GM18861 (cell line): ENCODE data around the gene ATAD3B.
"Not testable (repeated sequence)": the region's sequence is repeated elsewhere in the genome, so short reads cannot be mapped to it uniquely, and the experiment has no call there.

Source experiments
- ATAC-seq: cut with Tn5 transposase; IDR thresholded peaks from one replicate; pipeline ENCODE4 v1.9.1; 2021; ENCODE audit not compliant: unreplicated experiment

The ATAD3B gene, protein sequence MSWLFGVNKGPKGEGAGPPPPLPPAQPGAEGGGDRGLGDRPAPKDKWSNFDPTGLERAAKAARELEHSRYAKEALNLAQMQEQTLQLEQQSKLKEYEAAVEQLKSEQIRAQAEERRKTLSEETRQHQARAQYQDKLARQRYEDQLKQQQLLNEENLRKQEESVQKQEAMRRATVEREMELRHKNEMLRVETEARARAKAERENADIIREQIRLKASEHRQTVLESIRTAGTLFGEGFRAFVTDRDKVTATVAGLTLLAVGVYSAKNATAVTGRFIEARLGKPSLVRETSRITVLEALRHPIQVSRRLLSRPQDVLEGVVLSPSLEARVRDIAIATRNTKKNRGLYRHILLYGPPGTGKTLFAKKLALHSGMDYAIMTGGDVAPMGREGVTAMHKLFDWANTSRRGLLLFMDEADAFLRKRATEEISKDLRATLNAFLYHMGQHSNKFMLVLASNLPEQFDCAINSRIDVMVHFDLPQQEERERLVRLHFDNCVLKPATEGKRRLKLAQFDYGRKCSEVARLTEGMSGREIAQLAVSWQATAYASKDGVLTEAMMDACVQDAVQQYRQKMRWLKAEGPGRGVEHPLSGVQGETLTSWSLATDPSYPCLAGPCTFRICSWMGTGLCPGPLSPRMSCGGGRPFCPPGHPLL

DNA sequence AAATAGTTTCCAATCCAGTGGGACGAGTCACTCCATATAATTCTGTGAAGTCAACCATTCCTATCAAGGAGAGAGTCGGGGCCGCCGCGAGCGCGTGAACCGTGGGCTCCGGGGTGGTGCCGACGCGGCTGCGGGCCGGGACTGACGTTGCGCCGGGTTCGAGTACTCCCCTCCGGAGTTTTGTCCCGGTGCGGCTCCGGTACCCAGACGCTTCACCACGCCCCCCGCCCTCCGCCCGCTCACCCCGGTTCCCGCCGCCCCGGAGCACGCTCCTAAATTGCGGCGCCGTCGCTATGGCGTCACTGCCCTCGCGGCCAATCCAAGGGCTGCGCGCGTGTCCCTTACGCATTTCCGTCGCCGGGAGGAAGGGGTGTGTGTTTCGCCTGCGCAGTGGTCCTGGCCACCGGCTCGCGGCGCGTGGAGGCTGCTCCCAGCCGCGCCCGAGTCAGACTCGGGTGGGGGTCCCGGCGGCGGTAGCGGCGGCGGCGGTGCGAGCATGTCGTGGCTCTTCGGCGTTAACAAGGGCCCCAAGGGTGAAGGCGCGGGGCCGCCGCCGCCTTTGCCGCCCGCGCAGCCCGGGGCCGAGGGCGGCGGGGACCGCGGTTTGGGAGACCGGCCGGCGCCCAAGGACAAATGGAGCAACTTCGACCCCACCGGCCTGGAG is at the start of gene ATAD3B:
Gene ATAD3B, plus strand, starts transcription at position 377 of the 664 bp plus-strand sequence. Its CDS starts 120 bp downstream, at position 497.
- ATAC-seq, result peak; percentile 65

DNA sequence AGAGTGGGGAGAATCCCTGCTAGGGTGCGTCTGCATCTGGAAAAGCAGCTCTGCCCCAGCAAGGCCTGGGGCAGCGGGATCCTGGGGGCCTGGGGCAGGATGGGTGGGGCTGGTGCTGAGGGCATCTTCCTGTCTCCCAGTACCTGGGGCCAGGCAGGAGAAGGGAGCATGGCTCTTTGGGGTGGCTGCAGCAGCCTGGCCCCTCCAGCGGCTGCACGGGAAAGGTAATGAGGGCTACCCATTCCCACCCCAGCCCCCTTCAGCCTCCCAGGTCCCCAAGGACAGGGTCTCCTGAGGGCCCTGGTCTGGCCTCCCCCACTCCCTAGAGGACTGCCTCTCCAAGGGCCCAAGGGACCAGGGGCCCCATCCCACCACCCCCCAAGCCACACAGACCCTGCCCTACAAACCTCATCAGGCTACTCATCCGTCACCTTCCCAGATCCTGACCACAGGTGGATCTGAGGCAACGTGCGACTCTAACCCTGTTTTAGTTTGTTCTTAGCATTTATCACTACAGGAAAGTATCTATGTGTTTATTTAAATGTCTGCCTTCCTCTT is 49.6 kb upstream of the ATAD3B start:
- no peak for ATAC-seq

DNA sequence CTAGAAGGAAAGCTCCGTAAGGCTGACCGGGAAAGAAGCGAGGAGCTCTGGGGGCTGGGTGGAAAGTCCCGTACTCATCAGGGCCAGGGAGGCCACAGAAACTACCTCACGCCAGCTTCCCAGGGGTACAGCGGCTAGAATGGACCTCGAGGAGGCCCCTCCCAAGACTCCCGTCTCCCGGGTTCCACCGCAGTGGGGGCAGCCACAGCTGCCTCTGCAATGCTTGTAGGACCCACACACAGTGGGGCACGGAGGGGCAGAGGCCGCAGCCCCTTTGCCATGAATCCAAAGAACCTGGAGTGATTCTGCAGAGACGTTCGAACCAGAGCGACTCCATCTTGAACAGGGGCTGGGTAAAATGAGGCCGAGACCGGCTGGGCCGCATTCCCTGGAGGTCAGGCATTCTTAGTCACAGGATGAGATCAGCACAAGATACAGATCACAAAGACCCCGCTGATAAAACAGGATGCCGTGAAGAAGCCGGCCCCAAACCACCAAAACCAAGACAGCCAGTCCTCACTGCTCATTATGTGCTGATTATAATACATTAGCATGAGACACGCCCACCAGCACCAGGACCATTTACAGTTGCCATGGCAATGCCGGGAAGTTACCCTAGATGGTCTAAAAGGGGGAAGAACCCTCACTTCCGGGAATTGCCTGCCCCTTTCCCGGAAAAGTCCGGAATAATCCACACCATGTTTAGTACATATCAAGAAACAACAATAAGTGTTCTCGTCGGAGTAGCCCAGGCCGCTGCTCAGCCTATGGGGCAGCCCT is 48.9 kb upstream of the ATAD3B start:
- ATAC-seq, result no peak

DNA sequence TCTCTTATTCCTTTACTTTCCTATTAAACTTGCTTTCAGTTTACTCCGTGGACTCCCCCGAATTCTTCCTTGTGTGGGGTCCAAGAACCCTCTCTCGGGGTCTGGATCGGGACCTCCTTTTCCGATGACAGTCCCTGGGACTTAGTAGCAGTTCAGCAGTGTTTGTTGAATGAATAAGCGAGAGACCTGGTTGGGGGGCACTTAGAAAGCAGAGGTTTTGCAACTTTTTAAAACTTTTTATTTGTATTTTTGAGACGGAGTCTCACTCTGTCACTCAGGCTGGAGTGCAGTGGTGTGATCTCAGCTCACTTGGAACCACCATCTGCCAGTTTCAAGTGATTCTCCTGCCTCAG is 48.3 kb upstream of the ATAD3B start:
- no peak for ATAC-seq

DNA sequence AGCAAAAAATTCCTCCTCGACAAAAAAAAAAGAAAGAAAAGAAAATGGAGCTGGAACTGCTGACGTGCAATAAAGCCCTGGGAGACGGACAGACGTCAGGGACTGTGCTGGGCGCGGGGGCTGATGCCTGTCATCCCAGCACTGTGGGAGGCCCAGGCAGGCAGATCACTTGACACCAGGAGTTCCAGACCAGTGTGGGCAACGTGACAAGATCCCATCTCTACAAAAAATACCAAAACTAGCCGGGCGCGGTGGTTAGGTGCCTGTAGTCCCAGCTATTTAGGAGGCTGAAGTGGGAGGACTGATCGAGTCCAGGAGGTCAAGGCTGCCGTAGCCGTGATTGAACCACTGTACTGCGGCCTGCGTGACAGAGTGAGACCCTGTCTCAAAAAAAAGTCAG is 46.9 kb upstream of the ATAD3B start:
- no peak for ATAC-seq

DNA sequence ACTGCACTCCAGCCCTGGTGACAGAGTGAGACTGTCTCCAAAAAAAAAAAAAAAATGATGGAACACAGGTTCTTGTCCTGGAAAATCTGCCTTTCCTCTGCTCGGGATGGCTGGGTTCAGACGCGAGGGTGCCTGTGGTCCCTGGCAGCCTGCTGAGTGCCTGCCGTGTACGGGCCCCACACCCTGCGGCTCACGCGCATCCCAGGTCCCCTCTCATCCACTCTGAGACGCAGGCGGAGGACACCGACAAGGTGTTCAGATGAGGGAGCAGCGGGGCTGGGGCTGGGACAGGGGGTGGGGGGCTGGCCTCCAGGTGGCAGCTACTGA is 46.2 kb upstream of the ATAD3B start:
- no peak for ATAC-seq

DNA sequence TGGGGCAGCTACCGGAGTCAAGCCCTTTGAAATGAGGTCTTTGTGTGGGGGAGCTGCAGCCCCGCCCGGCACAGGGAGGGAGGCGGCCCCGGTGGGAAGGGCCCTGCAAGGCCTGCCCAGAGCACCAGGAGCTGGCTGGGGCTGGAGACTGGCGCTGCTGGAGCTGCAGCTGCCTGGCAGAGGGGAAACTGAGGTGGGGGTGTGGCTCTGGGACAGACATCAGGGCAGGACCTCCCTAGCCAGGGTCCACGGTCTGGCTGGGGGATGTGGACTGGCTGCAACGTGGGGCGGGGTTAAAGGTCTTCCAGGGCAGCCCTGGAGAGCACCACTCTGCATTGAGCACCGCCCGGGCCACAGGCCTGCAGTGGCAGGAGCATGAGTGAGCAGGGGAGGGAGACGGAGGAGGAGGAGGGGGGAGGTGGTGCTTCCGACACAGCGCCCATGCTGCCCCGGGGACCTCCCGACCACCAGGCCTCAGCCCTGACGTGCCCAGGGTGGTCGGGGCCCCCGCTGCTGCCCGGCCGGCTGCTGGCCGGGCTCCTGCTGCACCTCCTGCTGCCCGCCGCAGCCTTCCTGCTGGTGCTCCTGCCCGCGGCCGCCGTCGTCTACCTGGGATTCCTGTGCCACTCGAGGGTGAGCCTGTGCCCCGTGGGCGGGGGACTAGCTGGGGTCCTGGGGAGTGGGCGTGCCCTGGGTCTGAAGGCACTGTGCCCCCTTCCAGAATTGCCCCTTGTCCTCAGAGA is 45.6 kb upstream of the ATAD3B start:
- no peak for ATAC-seq

DNA sequence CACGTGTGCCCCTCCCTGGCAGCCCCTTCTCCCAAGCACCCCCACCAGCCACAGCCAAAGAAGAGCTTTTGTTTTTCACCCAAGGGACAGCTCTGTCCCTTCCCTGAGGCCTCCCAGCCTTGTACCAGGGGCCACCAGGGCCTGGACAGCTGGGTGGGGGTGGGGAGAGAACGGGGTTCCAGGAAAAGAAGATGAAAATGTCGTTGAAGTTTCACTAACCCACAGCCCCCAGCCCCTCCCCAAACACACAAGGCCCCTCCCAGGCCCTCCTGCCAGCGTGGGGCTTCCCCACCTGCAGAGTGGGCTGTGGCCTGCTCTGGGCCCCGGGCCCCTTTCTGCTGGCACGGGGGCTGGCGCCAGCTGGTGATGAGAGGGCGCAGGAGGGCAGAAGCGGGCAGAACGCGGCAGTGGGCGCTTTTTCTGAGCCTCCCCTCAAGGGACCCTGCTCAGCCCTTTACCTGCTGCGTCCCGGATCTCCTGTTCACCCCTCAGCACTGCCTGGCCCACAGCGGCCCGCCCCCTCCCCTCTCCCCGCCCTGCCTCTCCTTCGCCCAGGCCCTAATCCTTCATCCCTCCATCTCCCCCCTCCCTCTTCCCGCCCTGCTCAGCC is 45.0 kb upstream of the ATAD3B start:
- ATAC-seq, result no peak

DNA sequence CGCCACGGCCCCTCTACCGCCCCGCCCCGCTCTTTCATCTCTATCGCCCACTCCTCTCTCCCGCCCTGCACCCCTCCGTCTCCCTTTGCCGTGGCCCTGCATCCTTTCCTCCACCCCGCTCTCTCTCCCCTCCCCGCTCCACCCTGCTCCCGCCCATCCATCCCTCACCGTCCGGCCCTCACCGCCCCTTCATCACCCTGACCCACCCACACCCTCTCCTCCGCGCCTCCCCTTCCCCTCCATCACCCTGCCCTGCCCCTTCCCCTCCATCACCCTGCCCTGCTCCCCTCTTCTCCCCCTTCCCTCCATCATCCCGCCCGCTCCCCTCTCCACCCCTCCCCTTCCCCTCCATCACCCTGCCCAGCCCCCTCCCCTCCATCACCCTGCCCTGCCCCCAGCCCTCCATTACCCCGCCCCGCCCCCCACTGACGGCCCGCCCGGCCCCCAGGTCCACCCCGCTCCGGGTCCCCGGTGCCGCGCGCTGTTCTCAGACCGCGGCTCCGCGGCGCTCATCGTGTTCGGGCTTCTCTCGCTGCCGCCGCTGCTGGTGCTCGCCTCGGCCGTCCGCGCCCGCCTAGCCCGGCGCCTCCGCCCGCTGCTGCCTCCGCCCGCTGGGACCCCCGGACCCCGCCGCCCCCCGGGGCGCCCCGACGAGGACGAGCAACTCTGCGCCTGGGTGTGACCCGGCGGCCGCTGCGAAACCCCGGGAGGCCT is 44.3 kb upstream of the ATAD3B start:
- no peak for ATAC-seq

DNA sequence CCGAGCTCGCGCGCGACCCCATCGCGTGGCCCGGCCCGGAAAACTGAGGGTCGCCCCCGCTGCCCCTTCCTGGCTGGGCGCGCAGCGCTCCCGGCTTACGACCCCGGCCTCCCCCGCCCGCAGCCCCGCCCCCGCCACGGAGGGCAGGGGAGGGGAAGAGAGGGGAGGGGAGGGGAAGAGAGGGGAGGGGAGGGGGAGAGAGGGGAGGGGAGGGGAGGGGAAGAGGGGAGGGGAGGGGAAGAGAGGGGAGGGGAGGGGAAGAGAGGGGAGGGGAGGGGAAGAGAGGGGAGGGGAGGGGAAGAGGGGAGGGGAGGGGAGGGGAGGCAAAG is 43.8 kb upstream of the ATAD3B start:
- no peak for ATAC-seq

DNA sequence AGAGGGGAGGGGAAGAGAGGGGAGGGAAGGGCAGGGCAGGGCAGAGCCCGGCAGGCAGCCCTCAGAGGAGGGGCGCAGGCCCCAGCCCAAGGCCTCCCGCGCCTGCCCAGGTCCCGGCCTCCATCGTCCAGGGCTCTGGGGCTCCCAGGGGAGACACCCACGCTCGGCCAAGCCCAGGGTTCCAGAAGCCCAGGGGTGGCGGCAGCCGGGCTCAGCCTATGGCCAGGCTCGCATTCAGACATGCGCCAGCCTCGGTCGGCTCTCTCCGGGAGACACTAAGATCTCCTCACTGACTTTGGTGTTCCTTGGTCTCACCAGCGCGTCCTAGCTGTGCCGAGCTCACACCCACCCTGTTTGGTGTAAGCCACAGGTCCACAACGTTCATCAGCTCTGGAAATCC is 43.4 kb upstream of the ATAD3B start:
- no peak for ATAC-seq

DNA sequence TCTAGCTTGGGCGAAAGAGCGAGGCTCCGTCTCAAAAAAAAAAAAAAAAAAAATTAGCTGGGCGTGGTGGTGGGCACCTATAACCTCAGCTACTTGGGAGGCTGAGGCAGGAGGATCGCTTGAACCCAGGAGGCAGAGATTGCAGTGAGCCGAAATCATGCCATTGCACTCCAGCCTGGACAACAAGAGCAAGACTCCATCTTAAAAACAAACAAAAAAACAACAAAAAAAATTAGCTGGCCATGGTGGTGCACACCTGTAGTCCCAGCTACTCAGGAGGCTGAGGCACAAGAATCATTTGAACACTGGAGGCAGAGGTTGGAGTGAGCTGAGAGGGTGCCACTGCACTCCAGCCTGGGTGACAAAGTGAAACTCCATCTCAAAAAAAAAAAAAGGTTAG is 42.6 kb upstream of the ATAD3B start:
- ATAC-seq, result not testable (repeated sequence)

DNA sequence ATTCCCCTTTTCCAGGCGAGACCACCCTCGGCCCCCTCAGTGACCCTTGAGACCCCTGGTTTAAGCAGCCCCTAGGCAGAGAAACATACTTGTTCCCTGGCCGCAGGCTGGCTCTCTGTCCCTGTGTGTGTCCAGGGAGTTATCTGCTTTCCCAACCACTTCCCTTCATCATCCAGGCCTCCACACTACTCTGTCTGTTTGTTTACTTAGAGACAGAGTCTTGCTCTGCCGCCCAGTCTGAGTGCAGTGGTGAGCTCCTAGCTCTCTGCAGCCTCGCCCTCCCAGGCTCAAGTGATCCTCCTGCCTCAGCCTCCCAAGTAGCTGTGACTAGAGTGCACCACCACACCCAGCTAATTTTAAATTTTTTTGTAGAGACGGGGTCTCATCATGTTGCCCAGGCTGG is 41.9 kb upstream of the ATAD3B start:
- no peak for ATAC-seq

DNA sequence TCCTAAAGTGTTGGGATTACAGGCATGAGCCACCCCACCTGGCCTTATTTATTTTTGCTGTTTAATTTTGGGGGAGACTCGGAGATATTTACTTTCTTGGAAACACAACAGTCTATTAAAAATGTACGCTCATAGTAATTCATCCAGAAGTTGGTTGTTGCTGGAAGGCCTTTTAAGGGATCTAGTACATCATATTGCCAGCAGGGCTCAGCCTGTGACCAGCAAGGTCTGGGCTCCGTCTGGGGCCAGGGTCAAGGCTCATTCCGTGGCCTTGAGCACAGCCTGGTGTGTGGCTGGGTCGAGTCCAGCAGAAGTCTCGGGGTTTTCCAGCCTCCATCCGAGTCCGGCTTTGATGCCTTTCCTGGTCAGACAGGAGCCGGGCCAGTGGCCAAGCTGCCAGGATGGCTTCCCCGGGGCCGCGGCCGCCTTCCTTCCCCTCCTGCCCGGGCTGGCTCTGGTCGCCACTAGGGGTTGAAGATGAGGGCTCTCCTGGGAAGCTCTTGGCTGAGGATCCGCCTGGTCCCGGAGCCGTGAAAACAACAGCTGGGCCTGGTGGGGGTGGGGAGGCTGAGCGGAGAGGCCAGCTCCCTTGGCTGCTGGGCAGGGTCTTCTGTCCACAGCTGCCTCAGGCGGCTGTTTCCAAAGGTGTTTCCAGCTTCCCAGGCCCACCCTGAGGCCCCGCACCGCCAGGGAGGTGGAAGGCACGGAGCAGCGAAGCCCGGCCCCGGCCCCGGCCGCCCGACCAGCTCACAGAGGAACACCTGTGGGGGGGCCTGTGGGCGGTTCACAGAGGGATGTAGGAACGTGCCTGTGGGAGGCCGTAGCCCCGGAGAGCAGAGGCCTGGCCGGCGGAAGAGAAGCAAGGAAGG is 41.2 kb upstream of the ATAD3B start:
- ATAC-seq, result no peak

DNA sequence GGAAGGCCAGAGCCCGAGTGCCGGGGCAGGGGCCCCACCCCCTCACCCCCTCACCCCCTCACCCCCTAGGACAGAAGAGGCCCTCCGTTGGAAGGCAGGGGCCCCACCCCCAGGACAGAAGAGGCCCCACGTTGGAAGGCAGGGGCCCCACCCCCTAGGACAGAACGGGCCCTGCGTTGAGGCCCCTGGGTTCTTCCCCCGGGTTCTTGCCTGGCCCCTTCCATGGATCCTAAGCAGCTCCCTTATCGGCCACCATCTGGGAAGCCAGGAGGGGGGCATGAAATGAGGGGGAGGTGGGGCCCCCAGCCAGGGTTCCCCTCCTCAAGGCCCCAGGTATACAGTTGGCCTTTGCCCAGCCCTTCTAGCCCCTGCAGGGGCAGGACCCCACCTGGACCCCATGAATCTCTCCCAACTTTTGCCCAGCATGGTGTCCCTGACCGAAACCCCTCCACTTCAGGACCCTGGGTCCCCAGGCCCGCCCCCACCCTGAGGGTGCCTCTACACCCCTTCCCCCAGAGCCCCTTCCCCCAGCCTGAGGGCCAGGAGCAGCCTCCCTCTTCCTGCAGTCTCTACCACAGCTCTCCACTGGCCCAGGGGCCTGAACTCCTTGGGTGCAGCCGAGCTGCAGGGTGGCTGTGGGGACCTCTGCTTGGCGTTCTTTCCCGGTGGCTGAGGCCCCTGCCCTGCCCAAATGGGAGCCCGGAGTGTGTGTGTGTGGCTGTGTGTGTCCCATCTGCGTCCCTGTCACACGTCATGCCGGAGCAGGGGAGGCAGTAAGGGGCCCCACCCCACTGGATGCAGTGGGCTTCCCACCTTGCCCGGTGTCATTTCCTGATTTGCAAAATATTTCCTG is 40.3 kb upstream of the ATAD3B start:
- no peak for ATAC-seq

DNA sequence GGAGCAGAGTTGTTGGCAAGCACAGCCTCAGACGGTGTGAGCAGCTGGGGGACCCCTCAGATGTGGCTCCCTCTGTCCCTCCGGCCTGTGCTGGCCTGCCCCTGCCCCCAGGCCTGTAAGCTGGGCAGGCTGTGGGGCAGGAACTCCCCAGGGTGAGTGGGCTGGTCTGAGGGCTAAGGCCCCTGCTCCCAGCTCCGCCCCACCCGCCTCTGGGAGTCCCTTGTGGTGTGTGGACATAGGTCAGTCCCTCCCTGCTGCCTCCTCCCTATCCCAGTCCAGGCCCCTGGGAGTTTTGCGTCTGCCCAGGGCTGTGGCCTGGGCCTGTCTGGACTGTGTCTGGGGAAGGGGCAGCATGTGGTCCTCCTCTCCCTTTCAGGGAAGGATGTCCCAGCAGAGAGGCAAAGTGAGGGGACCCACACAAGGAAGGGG is 39.7 kb upstream of the ATAD3B start:
- ATAC-seq, result no peak

DNA sequence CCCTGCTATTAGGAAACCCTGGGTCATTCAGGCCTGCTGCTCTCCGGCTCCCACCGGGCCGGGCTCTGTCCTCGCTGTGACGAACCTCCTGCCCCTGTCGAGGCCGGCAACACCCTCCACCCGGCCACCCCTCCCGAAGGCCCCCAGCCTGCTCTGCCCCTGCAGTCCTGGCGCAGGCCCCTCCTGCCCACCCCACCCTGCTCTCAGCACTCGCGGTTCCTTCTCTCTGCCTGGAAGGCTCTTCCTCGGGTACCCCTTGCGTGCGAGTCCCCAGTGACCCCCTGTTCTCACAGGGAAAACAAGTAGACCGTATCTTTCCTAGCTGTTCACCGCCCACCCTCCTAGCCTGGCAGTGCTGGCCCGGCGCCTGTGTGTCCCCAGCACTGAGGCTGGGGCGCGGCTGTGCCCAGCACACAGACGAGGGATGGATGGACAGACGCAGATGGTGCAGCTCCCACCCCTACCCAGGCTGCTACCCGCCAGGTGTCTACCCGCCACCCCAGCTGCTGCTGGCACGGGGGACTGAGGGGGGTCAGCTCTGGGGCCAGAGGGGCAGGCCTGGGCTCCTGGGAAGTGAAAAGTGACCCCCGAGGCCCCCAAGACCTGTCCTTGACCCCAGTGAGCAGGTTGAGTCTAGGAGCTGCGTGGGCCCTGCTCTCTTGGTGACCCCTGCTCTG is 39.2 kb upstream of the ATAD3B start:
- no peak for ATAC-seq
